ENCODE data around the gene BRSK2.
A peak's percentile ranks its signal among the peaks of the same experiment; 100 is the strongest.
"Not testable (repeated sequence)": the region's sequence is repeated elsewhere in the genome, so short reads cannot be mapped to it uniquely, and the experiment has no call there.

The BRSK2 gene

DNA sequence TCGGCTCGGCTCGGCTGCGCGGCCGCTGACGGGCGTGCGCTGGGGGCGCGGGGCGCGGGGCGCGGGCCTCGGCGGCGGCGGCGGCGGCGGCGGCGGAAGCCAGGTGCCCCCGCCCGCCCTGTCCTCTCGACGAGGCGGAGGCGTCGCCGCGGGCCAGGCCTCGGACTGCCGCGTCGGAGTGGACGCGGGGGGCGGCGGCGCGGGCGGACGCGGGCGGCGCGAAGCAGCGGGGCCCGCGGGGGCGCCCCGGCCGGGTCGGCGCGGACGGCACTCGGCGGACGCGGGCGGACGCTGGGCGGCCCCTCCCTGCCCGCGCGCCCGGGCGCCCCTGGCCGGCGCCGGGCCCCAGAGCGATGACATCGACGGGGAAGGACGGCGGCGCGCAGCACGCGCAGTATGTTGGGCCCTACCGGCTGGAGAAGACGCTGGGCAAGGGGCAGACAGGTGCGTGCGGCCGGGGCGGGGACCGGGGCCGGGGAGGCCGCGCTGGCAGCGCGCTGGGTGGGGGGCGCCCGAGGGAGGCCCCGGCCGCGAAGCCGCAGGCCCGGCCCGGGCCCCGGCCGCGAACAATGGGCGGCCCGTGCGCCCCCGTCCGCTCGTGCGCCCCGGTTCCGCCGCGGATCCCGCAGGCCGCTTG is at the start of gene BRSK2:
BRSK2 (plus strand) TSS at position 3 of the 637 bp plus-strand sequence; CDS start at position 354, 351 bp downstream.
- peak within 1 kb of the TSS; percentile 65 for H3K4me3 ChIP-seq (ENCODE audit: low read depth, low read length)
- no peak for DNase-seq (ENCODE audit: low read depth)

DNA sequence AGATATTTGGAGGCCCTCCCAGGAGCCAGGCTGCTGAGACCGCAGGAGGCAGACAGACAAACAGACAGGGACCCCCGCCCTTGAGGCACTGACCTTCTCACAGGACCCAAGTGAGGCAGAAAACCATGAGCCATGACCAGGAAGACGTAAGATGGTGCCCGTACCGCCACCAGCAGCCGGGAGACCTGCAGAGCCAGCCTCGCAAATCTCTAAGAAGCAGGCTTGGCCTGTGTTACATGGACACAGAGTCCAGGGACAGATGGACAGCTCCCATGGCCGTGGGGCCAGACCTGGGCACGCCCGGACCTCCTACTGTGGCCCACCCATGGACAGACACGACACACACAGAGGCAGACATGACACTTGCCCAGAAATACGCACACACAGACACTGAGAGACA is 49.6 kb upstream of the BRSK2 start:
- DNase-seq (ENCODE audit: low read depth): no peak
- H3K4me3 ChIP-seq (ENCODE audit: low read depth, low read length): no peak overlapping the region

GRCh38 chr11:1341226-1341625 is 48.5 kb upstream of the BRSK2 start:
- DNase-seq (ENCODE audit: low read depth); H3K4me3 ChIP-seq (ENCODE audit: low read depth, low read length): not testable (repeated sequence)

DNA sequence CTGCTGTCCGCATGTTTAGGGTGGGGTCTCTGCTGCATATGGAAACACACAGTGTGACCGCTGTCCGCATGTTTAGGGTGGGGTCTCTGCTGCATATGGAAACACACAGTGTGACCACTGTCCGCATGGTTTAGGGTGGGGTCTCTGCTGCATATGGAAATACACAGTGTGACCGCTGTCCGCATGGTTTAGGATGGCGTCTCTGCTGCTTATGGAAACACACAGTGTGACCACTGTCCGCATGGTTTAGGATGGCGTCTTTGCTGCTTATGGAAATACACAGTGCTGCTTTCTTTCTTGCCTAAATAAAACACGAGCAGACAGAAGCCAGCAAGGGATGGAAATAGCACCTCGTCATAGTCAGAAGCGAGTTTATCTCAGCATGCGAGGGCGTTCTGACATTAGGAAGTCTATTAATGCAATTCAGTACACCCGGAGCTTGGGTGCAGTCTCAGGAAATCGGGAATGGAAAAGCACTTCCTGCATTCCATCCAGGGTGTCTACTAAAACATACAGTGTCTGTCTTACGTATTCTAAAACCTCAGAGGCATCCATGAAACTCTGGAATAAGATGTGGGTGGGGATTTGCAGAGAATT is 47.7 kb upstream of the BRSK2 start:
- no peak for DNase-seq (ENCODE audit: low read depth)
- no peak overlapping the region for H3K4me3 ChIP-seq (ENCODE audit: low read depth, low read length)

DNA sequence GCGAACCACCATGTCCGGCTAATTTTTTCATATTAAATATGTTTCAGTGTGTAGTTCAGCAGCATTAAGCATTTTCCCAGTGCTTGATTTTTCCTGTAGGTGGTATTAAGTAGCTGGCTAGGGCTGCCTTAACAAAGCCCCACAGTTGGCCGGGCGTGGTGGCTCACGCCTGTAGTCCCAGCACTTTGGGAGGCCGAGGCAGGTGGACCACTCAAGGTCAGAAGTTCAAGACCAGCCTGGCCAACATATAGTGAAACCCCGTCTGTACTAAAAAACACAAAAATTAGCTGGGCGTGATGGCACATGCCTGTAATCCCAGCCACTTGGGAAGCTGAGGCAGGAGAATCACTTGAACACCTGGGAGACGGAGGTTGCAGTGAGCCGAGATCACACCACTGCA is 46.8 kb upstream of the BRSK2 start:
- no peak overlapping the region for H3K4me3 ChIP-seq (ENCODE audit: low read depth, low read length)
- no peak for DNase-seq (ENCODE audit: low read depth)

- no peak for DNase-seq (ENCODE audit: low read depth)
- no peak overlapping the region for H3K4me3 ChIP-seq (ENCODE audit: low read depth, low read length)
Measured at GRCh38 chr11:1343391-1344055, 46.2 kb upstream of the BRSK2 start.

DNA sequence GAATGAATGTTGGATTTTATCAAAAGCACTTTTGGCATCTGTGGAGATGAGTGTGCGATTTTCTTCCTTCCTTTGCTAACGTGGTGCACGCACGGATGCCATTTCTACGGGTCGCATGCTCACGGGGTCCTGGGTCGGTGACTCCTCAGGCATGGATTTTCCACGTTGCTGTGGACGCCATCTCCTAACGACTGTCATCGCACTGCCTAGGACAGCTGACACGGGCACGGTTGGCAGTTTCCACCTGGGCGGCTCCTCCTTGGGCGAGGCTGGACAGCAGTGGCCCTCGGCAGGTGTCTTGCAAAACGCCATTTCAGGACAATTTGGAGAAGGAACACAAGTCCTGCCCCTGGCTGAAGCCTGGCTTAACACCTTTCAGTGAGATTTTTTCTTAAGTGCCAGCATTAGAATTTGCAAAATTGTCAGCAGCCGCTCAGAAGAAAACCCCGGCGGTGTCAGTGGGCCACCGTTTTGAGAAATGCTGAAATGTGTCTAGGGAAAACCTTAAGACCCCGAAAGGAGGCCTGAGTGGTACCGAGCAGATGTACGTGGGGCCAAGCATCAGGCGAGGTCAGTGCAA is 45.6 kb upstream of the BRSK2 start:
- no peak overlapping the region for H3K4me3 ChIP-seq (ENCODE audit: low read depth, low read length)
- DNase-seq (ENCODE audit: low read depth): no peak

GRCh38 chr11:1345737-1346513 is 43.8 kb upstream of the BRSK2 start:
- DNase-seq (ENCODE audit: low read depth): no peak
- H3K4me3 ChIP-seq (ENCODE audit: low read depth, low read length): no peak overlapping the region

DNA sequence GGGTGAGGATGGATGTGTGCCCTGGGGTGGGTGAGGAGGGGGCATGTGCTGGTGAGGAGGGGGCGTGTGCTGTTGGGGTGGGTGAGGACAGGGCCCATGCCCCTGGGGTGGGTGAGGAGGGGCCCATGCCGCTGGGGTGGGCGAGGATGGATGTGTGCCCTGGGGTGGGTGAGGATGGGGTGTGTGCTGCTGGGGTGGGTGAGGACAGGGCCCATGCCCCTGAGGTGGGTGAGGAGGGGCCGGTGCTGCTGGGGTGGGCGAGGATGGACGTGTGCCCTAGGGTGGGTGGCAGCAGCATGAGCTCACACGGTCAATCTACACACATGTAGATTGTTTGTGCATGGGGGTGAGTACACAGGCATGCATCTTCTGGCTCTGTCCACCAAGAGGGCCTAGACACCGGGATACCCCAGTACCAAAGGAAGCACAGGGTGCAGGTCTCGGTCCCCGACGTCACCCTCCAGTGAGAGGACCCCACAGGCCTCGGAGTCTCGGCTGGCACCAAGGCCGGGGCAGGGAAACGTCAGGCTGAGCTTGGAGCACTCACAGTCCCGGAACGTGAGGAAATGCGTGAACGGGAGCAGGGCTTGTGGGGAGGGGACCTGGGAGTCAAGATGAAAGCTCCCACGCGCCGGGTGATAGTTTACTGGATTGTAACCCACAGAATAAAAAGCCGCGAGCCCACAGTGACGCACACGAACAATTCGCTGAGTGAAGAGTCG is 42.9 kb upstream of the BRSK2 start:
- no peak for DNase-seq (ENCODE audit: low read depth)
- H3K4me3 ChIP-seq (ENCODE audit: low read depth, low read length): no peak overlapping the region

DNA sequence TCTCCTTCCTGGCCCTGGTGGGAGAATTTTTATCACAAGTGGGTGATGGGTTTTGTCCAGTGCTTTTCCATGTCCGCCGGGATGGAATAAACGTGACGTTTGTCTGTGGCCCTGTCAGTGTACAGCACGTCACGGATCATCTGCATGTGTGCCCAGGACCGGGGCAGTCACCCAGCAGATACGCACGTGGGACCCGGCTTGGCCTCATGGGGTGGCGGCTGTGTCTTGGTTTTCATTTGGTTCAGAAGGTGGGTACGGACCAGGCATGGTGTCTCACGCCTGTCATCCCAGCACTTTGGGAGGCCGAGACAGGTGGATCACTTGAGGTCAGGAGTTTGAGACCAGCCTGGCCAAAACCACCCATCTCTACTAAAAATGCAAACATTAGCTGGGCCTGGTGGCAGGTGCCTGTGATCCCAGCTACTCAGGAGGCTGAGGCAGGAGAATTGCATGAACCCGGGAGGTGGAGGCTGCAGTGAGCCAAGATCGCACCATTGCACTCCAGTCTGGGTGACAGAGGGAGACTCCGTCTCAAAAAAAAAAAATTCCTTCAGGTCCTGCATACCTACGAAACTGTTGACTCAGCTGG is 42.2 kb upstream of the BRSK2 start:
- not testable (repeated sequence) for H3K4me3 ChIP-seq (ENCODE audit: low read depth, low read length); DNase-seq (ENCODE audit: low read depth)

- no peak overlapping the region for H3K4me3 ChIP-seq (ENCODE audit: low read depth, low read length)
- DNase-seq (ENCODE audit: low read depth): no peak
Measured at GRCh38 chr11:1348146-1348795, 41.5 kb upstream of the BRSK2 start.

DNA sequence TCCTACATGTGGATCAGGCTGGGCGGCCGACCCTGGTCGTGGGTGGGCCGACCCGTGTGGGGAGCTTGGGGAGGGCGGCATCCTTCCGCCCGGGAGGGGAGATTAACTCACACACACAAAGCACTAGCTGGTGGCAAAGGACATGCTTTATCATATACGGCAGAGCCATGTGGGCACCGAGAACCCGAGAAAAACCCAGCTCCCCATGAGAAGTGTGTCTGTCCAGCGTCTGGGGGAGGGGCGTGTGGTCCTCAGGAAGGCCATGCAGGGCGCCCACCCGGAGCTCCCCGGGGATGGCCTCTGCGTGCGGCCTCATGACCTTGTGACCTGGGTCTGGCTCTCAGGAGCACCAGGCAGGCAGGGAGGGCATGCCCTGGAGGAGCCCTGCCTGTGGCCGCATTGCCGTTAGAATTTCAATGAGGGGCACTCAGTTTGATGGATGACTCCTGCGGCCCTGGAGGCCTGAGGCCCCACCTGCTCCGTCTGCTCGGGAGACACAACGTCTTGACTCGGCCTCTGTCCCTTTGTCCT is 40.9 kb upstream of the BRSK2 start:
- no peak for DNase-seq (ENCODE audit: low read depth)

GRCh38 chr11:1349327-1350041 is 40.2 kb upstream of the BRSK2 start:
- no peak overlapping the region for H3K4me3 ChIP-seq (ENCODE audit: low read depth, low read length)
- no peak for DNase-seq (ENCODE audit: low read depth)

More for the DNA sequence above, 40.9 kb upstream of the BRSK2 start:
- H3K4me3 ChIP-seq (ENCODE audit: low read depth, low read length): no peak overlapping the region

GRCh38 chr11:1350086-1350725 is 39.5 kb upstream of the BRSK2 start:
- DNase-seq (ENCODE audit: low read depth): no peak
- no peak overlapping the region for H3K4me3 ChIP-seq (ENCODE audit: low read depth, low read length)

DNA sequence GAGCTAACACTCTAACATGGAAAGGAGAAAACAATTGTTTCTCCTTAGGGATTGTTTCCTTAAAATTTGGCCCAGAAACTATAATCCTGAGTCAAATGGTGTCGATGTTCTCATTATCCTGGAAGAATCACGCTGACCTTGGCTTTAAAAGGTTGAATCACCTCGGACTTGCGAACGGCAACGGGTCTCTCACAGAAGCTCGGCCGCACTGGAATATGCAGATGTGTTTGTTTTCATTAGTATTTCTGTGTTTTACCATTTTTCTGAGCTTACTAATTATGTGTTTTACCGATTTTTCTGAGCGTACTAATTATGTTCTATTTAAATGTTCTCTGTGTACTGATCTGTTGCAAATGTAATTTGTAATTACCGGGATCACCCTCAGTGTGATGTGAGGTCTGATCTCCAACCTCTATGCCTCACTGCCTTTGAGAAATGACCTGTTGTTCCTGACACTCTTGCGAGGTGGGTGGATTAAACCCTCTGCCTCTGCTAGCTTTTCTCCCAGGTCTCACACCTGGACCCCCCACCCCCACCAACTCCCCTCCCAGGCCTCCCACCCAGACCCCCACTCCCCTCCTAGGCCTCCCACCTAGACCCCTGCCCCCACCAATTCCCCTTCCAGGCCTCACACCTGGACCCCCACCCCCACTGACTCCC is 38.3 kb upstream of the BRSK2 start:
- DNase-seq (ENCODE audit: low read depth): no peak
- H3K4me3 ChIP-seq (ENCODE audit: low read depth, low read length): no peak overlapping the region

- DNase-seq (ENCODE audit: low read depth): no peak
- H3K4me3 ChIP-seq (ENCODE audit: low read depth, low read length): no peak overlapping the region
Measured at GRCh38 chr11:1352696-1353382, 36.9 kb upstream of the BRSK2 start.
